Dedifferentiated amniotic fluid mesenchymal stem cell (primary cell): ENCODE results near the gene PDE4D.
A peak's percentile ranks its signal among the peaks of the same experiment; 100 is the strongest.

Experiments used
- DNase-seq: peaks from one replicate; pipeline ENCODE4 v3.0.0-alpha.2; 2016; ENCODE audit errors: extremely low spot score

The PDE4D gene

GRCh38 chr5:59216841-59217240, 676.7 kb downstream of the PDE4D start:
- no peak for DNase-seq

- no peak for DNase-seq
Measured at GRCh38 chr5:59212596-59212995, 680.9 kb downstream of the PDE4D start.

GRCh38 chr5:59209758-59210359, 683.7 kb downstream of the PDE4D start:
- DNase-seq: no peak

- no peak for DNase-seq
Measured at GRCh38 chr5:59208474-59208873, 685.1 kb downstream of the PDE4D start.

GRCh38 chr5:59207401-59207800, 686.1 kb downstream of the PDE4D start:
- DNase-seq: no peak

GRCh38 chr5:59206132-59206581, 687.4 kb downstream of the PDE4D start:
- DNase-seq: no peak

GRCh38 chr5:59204114-59204897, 689.2 kb downstream of the PDE4D start:
- DNase-seq: no peak

GRCh38 chr5:59199868-59200267, 693.7 kb downstream of the PDE4D start:
- no peak for DNase-seq

GRCh38 chr5:59198832-59199231, 694.7 kb downstream of the PDE4D start:
- no peak for DNase-seq

- DNase-seq: no peak
Measured at GRCh38 chr5:59198365-59198764, 695.2 kb downstream of the PDE4D start.

- DNase-seq: no peak
Measured at GRCh38 chr5:59197911-59198310, 695.6 kb downstream of the PDE4D start.

- peak; percentile 49 for DNase-seq
Measured at GRCh38 chr5:59193616-59194319, 699.8 kb downstream of the PDE4D start.

GRCh38 chr5:59190746-59191145, 702.8 kb downstream of the PDE4D start:
- no peak for DNase-seq

GRCh38 chr5:59189472-59190244, 703.9 kb downstream of the PDE4D start:
- no peak for DNase-seq

- DNase-seq: peak; percentile 71
Measured at GRCh38 chr5:59188419-59189225, 704.9 kb downstream of the PDE4D start.

GRCh38 chr5:59187857-59188256, 705.7 kb downstream of the PDE4D start:
- no peak for DNase-seq

GRCh38 chr5:59186623-59187022, 706.9 kb downstream of the PDE4D start:
- DNase-seq: no peak

- DNase-seq: no peak
Measured at GRCh38 chr5:59185757-59186385, 707.7 kb downstream of the PDE4D start.

- DNase-seq: no peak
Measured at GRCh38 chr5:59184769-59185168, 708.8 kb downstream of the PDE4D start.

- DNase-seq: no peak
Measured at GRCh38 chr5:59182760-59183159, 710.8 kb downstream of the PDE4D start.

- no peak for DNase-seq
Measured at GRCh38 chr5:59180515-59180914, 713.0 kb downstream of the PDE4D start.
